ENCODE data around the gene CTIF. TPM values are rescaled to one million over a fixed set of nuclear protein-coding genes. Genes with fewer than 3 reads are reported as not detected.

Gene CTIF
- total and polyA plus RNA-seq, 2 experiments from 2014 or later = 8.6 to 14.4 TPM

GRCh38 chr18:48621815-48622555 is 83.2 kb downstream of the CTIF start:
- ATAC-seq = no peak
- no peaks in the 10 kb centered on the region; the same call in 2 of the 3 replicates for H3K9me3 Mint-ChIP-seq
- DNase-seq (ENCODE audit: low spot score) = no peak
- no peak overlapping the region for H3K27ac Mint-ChIP-seq
- H3K36me3 Mint-ChIP-seq (ENCODE audit: low read depth) = no peaks in the 10 kb centered on the region
- no peak overlapping the region for H3K4me3 Mint-ChIP-seq
- Histone ChIP-seq H3K4me2 (no peak overlapping the region), H3K4me3 (no peak overlapping the region), H3K79me2 (replicated peaks; ENCODE audit: insufficient read depth) (no peaks in the 10 kb centered on the region), H2AFZ (no peak overlapping the region), H3K27ac (ENCODE audit: low read depth) (no peak overlapping the region), H3K9me2 (ENCODE audit: insufficient read depth) (no peaks in the 10 kb centered on the region), H3K27me3 (ENCODE audit: insufficient read depth) (no peaks in the 10 kb centered on the region), H4K20me1 (replicated peaks; ENCODE audit: insufficient read depth) (no peaks in the 10 kb centered on the region), H3F3A (replicated peaks; ENCODE audit: low read depth) (no peaks in the 10 kb centered on the region), H3K4me1 (ENCODE audit: insufficient read depth) (peaks cover 13% of the 10 kb centered on the region; the same call in 1 of the 2 replicates), H3K36me3 (ENCODE audit: insufficient read depth) (no peaks in the 10 kb centered on the region)
- TF ChIP-seq ETS1 (IDR thresholded peaks at IDR 0.05) = no peak
- TF ChIP-seq ZNF331 (CRISPR knock-in tag; IDR thresholded peaks at IDR 0.05; ENCODE audit: low read depth) = no peak
- no peak for TF ChIP-seq ZNF114 (CRISPR knock-in tag; IDR thresholded peaks at IDR 0.05)
- no peak for TF ChIP-seq POLR2AphosphoS5 (IDR thresholded peaks at IDR 0.05; ENCODE audit: low read depth)
- no peak for TF ChIP-seq CREB1 (CRISPR knock-in tag; IDR thresholded peaks at IDR 0.05; ENCODE audit: low read depth)
- TF ChIP-seq JUNB (IDR thresholded peaks at IDR 0.05; ENCODE audit: unreplicated experiment) = no peak
- no peak for TF ChIP-seq NANOG (IDR thresholded peaks at IDR 0.05; ENCODE audit: borderline replicate concordance)
- TF ChIP-seq CTCF (conservative IDR thresholded peaks at IDR 0.05; ENCODE audit: low read depth in 2 of 2) = no peak
- peaks cover 42% of the 10 kb centered on the region for H3K4me1 Mint-ChIP-seq
- peaks cover 14% of the 10 kb centered on the region for H3K27me3 Mint-ChIP-seq (ENCODE audit: insufficient read depth, low read depth, poor library complexity)

GRCh38 chr18:48622911-48623431 is 84.1 kb downstream of the CTIF start:
- no peaks in the 10 kb centered on the region for H3K27me3 ChIP-seq (ENCODE audit: insufficient read depth)
- H3K36me3 ChIP-seq (ENCODE audit: insufficient read depth) = no peaks in the 10 kb centered on the region
- H3K4me2 ChIP-seq = peak overlapping the region; percentile 31; the same call in 1 of the 2 replicates
- peak overlapping the region; percentile 50; the same call in 1 of the 2 replicates for H3K27ac ChIP-seq (ENCODE audit: low read depth)
- DNase-seq (ENCODE audit: low spot score) (peak; percentile 69), ATAC-seq (peak; percentile 72)
- Mint-ChIP-seq H3K27me3 (ENCODE audit: insufficient read depth, low read depth, poor library complexity) (peaks cover 14% of the 10 kb centered on the region), H3K27ac (no peak overlapping the region), H3K4me3 (no peak overlapping the region), H3K36me3 (ENCODE audit: low read depth) (no peaks in the 10 kb centered on the region), H3K4me1 (peaks cover 45% of the 10 kb centered on the region), H3K9me3 (no peaks in the 10 kb centered on the region; the same call in 2 of the 3 replicates)
- H3K4me1 ChIP-seq (ENCODE audit: insufficient read depth) = peaks cover 13% of the 10 kb centered on the region; the same call in 1 of the 2 replicates
- H3K79me2 ChIP-seq (replicated peaks; ENCODE audit: insufficient read depth) = no peaks in the 10 kb centered on the region
- H3K9me2 ChIP-seq (ENCODE audit: insufficient read depth) = no peaks in the 10 kb centered on the region
- no peaks in the 10 kb centered on the region for H3F3A ChIP-seq (replicated peaks; ENCODE audit: low read depth)
- H2AFZ ChIP-seq = no peak overlapping the region
- H4K20me1 ChIP-seq (replicated peaks; ENCODE audit: insufficient read depth) = no peaks in the 10 kb centered on the region
- H3K4me3 ChIP-seq = no peak overlapping the region
- no peak for TF ChIP-seq CREB1 (CRISPR knock-in tag; IDR thresholded peaks at IDR 0.05; ENCODE audit: low read depth)
- TF ChIP-seq EZH2 (IDR thresholded peaks at IDR 0.05; ENCODE audit: low read depth, unreplicated experiment) = no peak
- TF ChIP-seq POLR2AphosphoS5 (IDR thresholded peaks at IDR 0.05; ENCODE audit: low read depth) = no peak
- TF ChIP-seq, protein P1, sequence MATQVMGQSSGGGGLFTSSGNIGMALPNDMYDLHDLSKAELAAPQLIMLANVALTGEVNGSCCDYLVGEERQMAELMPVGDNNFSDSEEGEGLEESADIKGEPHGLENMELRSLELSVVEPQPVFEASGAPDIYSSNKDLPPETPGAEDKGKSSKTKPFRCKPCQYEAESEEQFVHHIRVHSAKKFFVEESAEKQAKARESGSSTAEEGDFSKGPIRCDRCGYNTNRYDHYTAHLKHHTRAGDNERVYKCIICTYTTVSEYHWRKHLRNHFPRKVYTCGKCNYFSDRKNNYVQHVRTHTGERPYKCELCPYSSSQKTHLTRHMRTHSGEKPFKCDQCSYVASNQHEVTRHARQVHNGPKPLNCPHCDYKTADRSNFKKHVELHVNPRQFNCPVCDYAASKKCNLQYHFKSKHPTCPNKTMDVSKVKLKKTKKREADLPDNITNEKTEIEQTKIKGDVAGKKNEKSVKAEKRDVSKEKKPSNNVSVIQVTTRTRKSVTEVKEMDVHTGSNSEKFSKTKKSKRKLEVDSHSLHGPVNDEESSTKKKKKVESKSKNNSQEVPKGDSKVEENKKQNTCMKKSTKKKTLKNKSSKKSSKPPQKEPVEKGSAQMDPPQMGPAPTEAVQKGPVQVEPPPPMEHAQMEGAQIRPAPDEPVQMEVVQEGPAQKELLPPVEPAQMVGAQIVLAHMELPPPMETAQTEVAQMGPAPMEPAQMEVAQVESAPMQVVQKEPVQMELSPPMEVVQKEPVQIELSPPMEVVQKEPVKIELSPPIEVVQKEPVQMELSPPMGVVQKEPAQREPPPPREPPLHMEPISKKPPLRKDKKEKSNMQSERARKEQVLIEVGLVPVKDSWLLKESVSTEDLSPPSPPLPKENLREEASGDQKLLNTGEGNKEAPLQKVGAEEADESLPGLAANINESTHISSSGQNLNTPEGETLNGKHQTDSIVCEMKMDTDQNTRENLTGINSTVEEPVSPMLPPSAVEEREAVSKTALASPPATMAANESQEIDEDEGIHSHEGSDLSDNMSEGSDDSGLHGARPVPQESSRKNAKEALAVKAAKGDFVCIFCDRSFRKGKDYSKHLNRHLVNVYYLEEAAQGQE (IDR thresholded peaks at IDR 0.05; ENCODE audit: unreplicated experiment) = no peak
- no peak for TF ChIP-seq ETS1 (IDR thresholded peaks at IDR 0.05)
- no peak for TF ChIP-seq JUNB (IDR thresholded peaks at IDR 0.05; ENCODE audit: unreplicated experiment)
- TF ChIP-seq EZH2phosphoT487 (IDR thresholded peaks at IDR 0.05; ENCODE audit: unreplicated experiment) = no peak
- TF ChIP-seq STAT1 (IDR thresholded peaks at IDR 0.05; ENCODE audit: unreplicated experiment) = no peak
- no peak for TF ChIP-seq ZNF331 (CRISPR knock-in tag; IDR thresholded peaks at IDR 0.05; ENCODE audit: low read depth)
- TF ChIP-seq NANOG (IDR thresholded peaks at IDR 0.05; ENCODE audit: borderline replicate concordance) = no peak
